HT1080 (cell line): ENCODE results near the gene NAA10. TPM values are rescaled to one million over a fixed set of nuclear protein-coding genes. Genes with fewer than 3 reads are reported as not detected.

ENCODE experiments used
- DNase-seq: peaks from one replicate; pipeline ENCODE4 v3.0.0-alpha.2; 2015; ENCODE audit warnings: low read depth
- total RNA-seq: library from RNA; depleted of rRNA; stranded (reverse); fragments of >200 nt; shearing (Covaris generic); gene quantifications from 2 replicates; pipeline ENCODE4 v1.2.3, GENCODE V29; 2014

Gene NAA10
- total RNA-seq, 1 experiment from 2014 or later, result 213 TPM

- DNase-seq, result no peak
Measured at GRCh38 chrX:153967536-153968224, 32.8 kb upstream of the NAA10 start.

GRCh38 chrX:153966841-153967535 is 32.2 kb upstream of the NAA10 start:
- DNase-seq, result no peak

GRCh38 chrX:153966283-153966688 is 31.4 kb upstream of the NAA10 start:
- DNase-seq, result no peak

GRCh38 chrX:153965406-153965805 is 30.6 kb upstream of the NAA10 start:
- DNase-seq, result no peak

GRCh38 chrX:153964105-153964504 is 29.3 kb upstream of the NAA10 start:
- no peak for DNase-seq

GRCh38 chrX:153963546-153963945 is 28.7 kb upstream of the NAA10 start:
- no peak for DNase-seq

GRCh38 chrX:153961292-153961691 is 26.5 kb upstream of the NAA10 start:
- no peak for DNase-seq

GRCh38 chrX:153960786-153961185 is 25.9 kb upstream of the NAA10 start:
- DNase-seq, result no peak

- DNase-seq, result no peak
Measured at GRCh38 chrX:153960077-153960476, 25.2 kb upstream of the NAA10 start.

- DNase-seq, result no peak
Measured at GRCh38 chrX:153959649-153960048, 24.8 kb upstream of the NAA10 start.

GRCh38 chrX:153958605-153959004 is 23.8 kb upstream of the NAA10 start:
- no peak for DNase-seq

GRCh38 chrX:153957224-153957623 is 22.4 kb upstream of the NAA10 start:
- DNase-seq, result no peak

- DNase-seq, result no peak
Measured at GRCh38 chrX:153956044-153956907, 21.4 kb upstream of the NAA10 start.

GRCh38 chrX:153955228-153955732 is 20.4 kb upstream of the NAA10 start:
- no peak for DNase-seq

- no peak for DNase-seq
Measured at GRCh38 chrX:153954558-153955227, 19.9 kb upstream of the NAA10 start.

GRCh38 chrX:153953892-153954557 is 19.2 kb upstream of the NAA10 start:
- no peak for DNase-seq

GRCh38 chrX:153953342-153953830 is 18.5 kb upstream of the NAA10 start:
- peak; percentile 57 for DNase-seq

GRCh38 chrX:153952373-153953026 is 17.7 kb upstream of the NAA10 start:
- DNase-seq, result no peak

- DNase-seq, result no peak
Measured at GRCh38 chrX:153951683-153952372, 17.0 kb upstream of the NAA10 start.
